Measurements from ENCODE around the gene PRSS56.

Gene PRSS56

DNA sequence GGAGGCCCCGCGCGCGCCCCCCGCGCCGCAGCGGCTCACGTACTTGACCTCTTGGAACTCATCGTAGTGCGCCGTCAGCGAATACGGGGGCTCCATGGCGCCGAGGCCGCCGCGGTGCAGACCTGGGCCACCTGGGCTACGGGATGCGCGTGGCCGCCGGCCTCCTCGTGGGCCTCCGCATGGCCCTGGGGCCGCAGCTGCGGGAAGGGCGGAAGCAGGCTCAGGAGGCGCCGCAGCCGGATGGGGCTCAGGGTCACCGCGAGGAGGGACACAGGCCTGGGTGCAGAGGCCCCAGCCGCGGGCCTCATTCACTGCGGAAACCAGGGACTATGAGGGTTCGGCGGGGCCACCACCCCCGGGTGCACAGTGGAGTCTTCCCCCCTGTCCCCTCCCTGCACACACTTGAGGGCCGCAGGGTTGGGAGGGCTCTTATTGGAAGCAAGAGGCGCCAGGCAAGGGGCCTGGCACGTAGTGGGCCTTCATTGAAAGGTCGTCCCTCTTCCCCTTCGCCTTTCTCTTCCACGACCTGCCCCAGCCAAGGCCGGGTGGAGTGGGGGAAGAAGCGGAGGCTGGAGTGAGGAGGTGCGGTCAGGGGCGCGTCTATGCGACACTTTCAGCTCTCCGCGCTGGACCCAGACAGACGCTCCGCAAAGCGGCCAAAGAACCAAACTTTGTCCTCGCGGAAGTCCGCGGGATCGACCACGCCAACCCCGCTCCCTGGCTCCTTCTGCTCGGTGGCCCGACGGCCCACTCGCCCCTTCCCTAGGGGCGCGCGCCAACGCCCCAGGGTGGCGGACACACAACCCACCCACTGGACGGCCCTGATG is 33.4 kb upstream of the PRSS56 start:
- no peak for DNase-seq (ENCODE audit: low read depth)

DNA sequence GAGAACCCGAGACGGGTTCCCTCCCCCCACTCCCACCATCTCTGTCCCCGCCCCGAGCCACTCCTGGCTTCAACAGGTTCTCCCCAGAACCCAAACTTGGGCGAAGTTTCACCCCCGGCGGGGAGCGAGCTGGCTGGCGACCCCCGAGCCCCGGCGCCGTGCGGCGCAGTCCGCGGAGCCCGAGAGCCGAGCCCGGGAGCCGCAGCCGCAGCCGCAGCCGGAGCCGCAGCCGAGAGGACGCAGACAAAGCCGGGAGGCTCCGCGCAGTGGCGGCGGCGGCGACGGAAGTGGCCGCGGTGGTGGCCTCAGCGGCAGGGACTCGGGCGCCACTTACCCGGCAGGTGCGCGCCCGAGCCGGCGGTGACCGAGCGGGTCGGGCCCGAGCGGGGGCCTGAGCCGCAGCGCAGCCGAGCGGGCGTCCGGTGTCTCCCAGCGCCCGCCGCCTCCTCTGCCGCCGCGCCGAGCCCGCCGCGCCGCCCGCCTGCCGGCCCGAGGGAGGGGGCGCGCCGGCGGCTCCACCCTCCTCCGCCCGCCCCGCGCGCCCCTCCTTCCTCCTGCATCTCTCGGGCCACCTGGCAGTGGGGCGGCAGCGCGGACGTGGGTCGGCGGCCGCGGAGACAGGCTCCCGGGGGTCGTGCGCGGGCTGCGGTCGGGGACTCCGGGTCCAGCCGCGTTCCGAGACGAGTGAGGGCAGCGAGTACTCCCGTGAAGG is 32.6 kb upstream of the PRSS56 start, which contains the start of gene ECEL1:
TSS of gene ECEL1 (minus strand) at position 450 of the 712 bp plus-strand sequence. CDS start 1,181 bp downstream, outside the sequence.
- DNase-seq (ENCODE audit: low read depth): no peak

DNA sequence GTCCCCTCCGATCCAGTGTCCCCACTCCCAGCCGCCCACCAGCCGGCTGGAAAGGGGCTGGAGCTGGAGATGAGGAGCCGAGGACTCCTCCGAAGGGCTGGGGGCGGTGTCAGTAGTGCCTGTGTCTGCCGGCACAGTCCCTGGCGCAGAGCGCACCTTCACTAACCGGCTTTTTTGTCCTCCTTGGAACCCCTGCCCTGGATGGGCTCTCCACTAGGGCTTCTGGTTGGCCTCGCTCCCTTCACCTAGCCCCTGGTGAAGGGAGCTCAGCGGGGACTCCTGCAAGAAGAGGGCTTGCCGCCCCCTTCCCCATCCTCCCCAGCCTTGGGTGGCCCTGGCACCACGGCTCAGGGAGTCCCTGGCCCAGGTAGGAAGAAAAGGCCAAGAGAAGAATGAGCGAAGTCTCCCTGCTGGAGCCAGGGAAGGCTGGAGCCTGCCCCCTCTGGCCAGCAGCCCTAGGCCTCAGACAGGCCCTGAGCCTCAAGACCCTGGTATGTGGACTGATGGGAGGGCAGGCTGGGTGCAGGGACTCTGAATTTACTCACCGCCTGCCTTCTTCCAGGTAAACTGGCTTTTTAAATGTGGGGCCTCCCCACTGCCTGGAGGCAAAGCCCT is 32.0 kb upstream of the PRSS56 start:
- no peak for DNase-seq (ENCODE audit: low read depth)

DNA sequence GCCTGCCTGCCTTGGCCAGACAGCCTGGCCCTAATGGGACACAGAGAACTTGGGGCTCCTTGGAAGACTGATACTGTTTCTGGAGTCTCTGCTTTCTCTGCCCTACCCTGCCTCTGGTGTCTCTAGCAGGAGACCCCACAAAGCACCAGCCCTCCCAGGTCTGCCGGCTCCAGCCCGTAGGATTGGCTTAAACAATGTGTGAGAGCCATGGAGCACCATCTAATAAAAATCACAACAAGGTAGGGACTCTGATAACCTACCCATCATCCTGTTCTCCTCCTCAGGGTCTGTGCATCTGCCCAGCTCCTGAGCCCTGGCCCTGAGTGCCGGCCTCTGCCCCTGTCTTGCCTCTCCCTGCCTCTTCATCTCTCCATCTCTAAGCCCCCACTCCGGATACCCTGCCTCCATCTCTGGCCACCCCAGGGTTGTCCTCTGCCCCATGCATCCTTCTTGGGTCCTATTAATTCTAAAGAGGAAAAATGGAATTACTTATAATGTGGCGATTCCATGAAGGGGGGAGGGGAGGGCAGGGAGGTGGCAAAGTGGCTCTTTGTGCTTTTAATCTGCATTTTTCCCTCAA is 31.4 kb upstream of the PRSS56 start:
- DNase-seq (ENCODE audit: low read depth): no peak

DNA sequence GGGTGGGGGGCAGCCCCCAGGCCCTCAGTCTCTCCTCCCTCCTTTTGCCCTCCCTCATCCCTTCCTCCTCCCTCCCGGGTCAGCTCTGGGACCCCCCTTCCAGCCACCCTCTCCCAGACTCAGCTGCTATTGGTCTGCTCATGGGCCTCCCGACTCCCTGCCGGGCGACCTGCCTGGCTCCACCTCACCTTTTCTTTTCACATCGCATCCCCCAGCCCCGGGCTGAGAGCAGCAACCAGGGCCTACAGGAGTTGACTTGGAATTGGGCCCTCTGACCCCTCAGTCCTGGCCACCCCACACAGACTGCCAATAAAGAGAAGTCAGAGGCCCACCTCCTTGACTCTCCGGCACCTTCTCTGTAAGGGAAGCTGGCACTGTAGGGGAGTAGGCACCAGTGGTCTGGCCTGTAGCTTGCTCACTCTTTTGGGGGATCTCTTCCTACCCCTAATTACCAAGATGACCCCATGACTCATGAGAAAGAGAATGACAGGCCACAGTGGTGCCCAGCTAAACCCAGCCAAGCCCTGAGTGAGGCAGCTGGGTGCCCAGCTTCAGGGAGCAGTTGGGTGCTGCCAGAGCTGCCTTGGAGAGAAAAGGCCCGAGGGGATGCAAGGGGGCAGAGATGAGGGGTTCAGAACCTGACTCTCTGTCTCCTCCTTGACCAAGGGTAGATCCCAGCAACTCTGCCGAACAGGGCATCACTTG is 30.5 kb upstream of the PRSS56 start:
- DNase-seq (ENCODE audit: low read depth): no peak

DNA sequence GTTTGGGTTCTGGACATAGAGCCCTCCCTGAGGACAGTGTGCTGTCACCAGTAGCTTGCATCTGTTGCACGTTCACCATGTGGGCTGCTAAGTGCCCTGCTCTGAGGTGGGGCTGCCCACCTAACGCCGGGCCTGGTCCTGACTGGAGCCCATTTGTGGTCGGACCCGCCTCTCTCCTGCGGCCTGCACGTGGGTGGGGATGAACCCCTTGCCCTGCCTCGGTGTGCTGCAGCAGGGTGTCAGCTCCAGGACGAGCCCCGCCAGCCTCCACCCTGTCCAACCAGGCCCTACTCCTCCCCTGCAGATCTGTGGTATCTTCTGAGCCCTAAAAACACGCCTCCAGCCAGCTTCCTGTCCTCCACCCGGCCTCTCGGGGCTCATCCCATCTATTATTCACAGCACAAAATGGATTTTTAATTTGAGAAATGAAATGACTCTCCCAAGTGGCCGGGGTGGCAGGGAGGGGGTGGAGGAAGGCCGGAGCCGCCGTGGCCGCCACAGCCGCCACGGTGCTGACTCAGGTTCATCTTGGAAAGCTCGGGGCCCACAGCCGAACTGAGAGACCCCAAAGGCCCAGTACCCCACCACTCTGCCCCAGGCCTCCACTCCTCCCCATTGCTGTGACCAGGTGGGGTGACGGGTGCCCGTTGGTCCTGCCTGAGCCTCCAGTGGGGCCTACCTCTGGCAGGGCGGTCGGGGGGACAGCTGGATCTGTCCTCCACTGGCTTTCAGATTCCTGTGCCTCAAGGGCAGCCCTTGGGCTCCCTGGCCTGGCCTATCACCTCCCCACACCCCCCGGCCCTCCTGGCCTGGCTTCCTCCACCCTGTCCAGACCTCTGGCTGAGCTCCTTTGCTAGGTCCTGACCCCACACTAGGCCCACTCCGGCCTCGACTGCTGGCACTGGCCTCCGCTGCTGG is 29.7 kb upstream of the PRSS56 start:
- no peak for DNase-seq (ENCODE audit: low read depth)

DNA sequence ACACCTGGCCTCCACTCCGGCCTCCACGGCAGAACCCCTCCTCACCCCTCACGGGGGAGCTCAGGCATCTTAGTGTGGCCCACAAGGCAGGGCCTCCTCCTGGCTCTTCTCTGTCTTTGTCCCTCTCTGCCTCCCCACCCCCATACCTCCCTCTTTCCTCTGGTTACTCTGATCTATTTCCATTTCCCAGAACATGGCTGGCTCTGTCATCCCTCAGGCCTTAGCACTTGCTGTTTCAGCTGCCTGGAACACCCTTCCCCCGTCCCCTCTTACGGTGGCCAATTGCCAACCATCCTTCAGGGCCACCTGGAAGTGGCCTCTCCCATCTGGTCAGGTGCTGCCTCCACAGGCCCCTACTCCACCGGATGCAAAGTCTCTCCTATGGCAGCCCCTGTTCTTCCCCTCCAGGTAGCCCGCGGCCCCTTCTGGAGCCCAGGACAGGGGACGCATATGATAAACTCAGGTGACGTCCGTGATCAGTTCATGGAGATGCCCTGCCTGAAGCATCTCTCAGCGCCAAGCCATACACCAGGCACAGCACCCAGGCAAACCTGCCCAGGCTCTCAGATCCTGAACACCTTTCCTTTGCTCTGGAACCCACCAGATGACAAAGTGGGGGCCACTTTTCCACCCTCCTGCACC is 28.9 kb upstream of the PRSS56 start:
- DNase-seq (ENCODE audit: low read depth): no peak

DNA sequence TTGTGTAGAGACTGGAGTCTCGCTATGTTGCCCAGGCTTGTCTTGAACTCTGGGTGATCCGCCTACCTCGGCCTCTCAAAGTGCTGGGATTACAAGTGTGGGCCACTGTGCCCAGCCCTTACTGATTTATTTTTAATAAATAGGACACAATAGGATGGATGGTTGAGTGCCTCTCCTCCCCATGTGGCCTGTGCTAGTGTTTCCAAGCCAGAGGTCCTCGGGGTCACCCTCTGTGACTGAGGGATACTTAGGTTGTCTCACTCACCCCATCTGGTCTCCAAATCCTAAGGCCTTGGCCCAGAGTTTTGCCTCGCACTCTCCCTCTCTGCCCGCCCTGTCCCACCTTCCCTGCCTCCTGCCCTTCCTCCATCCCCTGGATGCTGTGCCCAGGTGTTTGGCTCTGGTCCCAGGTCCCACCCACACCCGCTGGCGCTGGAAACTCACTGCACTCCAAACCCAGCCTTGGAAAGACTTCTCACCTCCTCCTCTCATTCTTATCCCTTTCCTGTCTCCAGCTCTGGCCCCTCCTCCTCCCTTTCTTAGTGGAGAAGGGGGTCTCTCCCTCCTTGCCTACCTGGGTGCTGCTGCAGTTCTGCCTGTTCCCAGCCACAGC is 27.8 kb upstream of the PRSS56 start:
- DNase-seq (ENCODE audit: low read depth): no peak

DNA sequence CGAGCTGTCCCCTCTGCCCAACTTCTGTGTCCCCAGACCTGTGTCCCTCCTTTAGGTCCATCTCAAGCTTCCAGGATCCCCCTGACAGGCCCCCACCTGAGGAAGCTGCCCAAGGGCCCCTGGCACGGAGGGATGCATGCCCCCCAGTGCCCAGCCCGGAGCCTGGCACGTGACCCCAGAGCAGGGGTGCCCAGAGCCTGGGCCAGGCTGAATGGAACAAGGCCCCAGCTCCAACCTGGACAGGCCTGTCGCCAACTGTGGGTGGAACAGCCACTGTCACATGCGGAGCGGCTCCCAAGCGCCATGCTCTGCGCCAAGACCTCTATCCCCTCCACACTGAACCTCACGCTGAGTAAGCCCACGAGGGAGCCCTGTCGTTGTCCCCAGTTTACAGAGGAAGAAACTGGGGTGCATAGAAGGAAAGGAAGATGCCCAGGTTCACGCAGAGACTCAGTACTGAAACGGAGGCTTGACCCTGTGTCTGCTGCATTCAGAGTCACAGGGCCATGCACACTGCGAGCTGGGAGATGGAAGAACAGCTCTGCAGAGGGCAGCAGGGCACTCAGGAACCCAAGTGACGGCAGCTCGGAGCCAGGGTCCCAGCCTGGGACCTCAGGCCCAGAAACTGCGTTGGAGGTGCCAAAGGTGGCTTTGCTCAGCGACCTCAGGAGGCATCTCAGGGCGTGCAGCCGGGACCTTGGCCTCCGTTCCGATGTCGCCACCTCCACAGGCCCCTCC is 27.1 kb upstream of the PRSS56 start:
- no peak for DNase-seq (ENCODE audit: low read depth)

DNA sequence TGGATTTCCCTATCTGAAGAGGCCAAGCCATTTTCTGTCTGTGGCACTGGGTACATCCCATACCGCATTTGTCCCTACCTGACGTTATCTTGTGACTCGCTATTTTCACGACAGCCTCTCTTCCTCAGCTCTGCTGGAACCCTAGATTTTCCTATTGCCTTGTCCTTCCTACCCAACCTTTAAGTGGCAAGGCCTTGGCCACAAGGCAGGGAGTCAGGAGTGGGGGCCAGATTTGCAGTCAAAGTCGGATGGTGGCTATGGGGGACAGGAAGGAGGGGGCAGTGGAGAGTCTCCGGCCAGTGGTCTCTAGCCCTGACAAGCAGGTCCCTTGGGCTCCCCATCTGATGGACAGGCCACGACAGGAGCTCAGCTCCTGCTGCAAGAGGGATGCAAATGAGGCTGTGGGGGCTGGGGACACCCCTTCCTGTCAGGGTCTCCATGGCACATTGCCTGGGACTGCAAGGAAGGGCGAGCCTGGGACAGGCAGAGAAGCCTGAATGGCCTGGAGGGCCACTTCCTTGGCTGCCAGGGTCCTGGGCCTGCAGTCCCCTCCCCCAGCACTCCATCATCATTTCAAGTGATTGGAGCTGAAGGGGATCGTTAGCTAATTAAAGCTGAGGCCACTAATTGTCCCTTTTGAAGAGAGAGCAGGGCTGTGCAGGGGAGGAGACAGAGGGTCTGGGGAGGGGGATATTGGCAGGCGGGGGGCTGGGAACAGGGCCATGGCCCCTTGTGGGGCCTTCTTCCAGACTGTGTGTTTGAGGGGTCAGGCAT is 26.3 kb upstream of the PRSS56 start:
- DNase-seq (ENCODE audit: low read depth): no peak

DNA sequence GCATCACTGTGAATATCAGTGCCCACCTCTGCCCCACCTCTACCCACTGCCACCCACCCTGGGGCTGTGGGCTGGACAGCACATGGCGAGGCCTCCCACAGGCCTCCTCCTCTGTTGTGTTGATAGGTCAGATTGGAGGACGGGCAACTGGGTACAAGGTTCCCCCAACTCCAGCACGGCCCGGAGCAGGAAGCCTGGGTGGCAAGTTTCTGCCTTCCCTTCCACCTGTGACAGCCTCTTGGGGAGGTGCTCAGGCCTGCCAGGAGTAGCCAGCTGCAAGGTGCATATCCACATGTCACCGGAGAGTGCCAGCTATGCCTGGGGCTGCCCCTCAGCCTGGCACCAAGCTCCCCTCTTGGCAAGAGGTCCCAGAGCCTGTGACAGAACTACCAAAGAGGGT is 25.6 kb upstream of the PRSS56 start:
- DNase-seq (ENCODE audit: low read depth): no peak

DNA sequence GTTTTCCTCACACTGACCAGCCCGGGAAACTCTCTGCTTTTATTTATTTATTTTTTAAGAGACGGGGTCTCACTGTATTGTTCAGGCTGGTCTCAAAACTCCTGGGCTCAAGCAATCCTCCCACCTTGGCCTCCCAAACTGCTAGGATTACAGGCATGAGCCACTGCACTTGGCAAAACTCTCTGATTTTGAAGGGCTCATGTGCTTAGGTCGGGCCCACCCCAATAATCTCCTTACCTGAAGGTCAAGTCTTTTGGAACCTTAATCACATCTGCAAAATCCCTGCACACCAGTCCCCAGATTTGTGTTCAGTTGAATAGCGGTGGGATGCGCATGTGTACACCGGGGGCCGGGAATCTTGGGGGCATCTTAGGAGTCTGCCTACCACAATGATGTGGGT is 24.9 kb upstream of the PRSS56 start:
- DNase-seq (ENCODE audit: low read depth): no peak

DNA sequence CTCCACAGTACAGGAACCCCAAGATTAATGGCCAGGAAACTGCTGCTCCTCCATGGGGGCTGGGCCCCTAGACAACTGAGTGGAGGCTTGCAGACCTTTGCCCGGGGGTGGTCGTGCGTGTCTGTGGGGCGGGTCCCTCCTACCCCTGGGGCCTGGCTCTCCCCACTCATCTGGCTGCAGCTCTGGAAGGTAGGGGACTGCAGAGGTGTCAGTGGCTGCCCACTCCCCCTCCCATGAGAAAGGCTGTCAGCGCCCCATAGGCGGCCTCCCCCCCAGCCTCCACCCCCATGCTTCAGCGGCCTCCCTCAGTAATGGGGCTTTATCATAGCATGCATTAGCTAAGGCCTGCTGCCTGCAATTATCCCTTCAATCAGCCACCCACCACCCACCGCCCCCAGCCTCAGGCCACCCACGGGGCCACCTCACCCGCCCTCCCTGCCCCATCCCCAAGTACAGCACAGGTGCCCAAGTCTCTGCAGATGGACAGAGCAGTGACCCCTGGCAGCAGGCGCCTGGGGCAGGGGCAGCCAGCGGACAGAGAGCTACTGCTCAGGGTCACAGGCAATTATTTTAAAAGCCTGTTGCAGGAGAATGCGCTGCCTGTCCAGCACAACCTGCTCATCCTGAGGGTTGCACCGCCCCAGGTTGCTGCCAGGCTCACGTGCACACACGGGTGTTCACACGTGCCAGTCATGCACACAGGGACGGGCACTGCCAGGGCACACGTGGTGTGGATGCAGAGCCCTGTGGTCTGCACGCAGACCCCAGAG is 23.5 kb upstream of the PRSS56 start:
- no peak for DNase-seq (ENCODE audit: low read depth)

DNA sequence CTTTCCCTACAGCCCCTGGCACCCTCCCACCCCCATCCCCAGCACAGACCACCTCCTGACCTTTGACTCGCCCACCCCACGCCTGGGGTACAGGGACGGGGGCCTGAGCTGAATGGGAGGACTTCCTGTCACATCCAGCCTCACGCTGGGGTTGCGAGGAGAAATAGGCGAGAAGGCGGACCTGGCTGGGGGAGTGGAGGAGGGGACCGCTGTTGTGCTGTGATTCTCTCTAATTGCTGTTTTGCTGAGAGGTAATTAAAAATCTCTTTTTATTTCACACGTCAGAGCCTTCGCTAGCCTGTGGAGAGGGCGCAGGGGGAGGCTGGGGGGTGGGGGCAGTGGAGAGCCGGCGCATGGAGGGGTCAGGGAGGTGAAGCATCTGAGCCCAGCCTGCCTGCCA is 22.8 kb upstream of the PRSS56 start:
- DNase-seq (ENCODE audit: low read depth): no peak

DNA sequence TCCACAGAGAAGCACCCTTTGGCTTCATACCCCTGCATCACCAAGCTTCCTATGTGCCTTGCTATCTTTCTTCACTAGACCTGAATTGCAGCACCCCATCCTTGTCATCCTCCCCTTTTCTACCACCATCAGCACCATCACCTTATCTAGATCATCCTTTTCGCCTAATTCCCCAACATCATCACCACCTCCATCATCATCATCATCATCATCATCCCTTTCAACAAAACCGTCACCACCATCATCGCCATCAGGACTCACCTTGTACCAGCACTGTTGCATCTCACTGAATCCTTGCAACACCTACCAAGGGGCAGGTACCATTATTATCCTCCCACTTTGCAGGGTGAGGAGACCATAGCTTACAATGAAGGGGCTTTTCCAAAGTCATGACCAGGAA is 21.7 kb upstream of the PRSS56 start:
- no peak for DNase-seq (ENCODE audit: low read depth)

DNA sequence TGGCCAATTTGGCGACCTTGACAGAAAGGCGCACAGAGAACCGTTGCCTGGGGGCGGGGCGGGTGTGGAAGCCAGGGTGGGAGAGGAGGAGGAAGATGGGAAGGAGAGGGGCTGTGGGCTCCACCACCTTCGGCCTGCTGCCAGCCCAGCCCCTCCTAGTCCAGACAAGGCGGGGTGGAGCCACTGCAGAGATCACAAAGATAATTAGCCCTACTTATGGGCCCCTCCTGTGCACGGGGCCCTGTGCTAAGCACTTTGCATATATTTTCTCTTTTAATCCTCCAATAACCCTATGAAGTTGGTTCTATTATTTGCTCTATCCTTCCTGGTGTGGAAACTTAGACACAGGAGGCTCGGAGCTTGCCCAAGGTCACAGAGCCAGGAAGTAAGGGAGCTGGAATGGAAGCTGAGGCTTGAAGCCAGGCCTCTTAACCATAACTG is 18.8 kb upstream of the PRSS56 start:
- DNase-seq (ENCODE audit: low read depth): no peak

DNA sequence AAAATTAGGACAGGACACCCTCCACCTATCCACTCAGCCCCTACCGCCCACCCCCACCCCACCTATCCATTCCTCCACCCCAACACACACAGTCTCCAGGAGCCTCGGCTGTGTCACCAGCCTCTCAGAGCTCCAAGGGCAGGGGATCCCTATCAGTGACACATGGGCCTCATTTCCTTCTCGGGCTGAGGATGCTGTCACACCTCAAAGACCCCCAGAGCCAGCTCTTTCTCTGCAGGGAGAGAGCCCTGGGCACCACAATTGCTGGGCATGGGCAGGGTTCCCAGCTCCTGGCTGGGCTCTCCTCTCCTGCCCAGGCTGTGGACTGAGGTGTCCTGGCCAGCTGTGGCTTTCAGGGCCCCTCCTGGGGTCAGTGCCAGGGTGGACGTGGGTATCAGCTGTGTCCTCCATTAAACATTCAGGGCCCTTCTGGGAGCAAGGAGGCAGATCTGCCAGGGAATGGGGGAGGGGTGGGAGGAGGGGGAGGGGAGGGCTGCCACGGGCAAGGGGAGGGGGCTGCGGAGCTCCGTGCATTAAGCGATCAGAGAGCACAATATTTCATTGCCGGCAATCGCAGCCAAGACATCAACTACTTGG is 18.3 kb upstream of the PRSS56 start:
- DNase-seq (ENCODE audit: low read depth): no peak
